Panc1 (cell line): Measurements from ENCODE around the gene ADARB1. TPM values are rescaled to one million over a fixed set of nuclear protein-coding genes. Genes with fewer than 3 reads are reported as not detected.

Experiments
- ATAC-seq: fragments of 200-7000 bp; cut with Tn5 transposase; 2 replicates; pipeline ENCODE4 v1.9.1; 2020; ENCODE audit warnings: mild to moderate bottlenecking, moderate library complexity
- BruUV-seq: library from RNA; stranded (reverse); fragments of 400-500 nt; replicated peaks from 2 replicates; lab custom pipeline; 2021; lab: Mats Ljungman, UMichigan
- CTCF ChIA-PET: fragments of 300-600 bp; sonication (Branson Sonifier 250); formaldehyde crosslinking; loops from one replicate; lab custom pipeline; 2022; ENCODE audit warnings: antibody characterized with exemption; lab: Charles Lee
- POLR2A ChIA-PET: fragments of 300-600 bp; sonication (Branson Sonifier 250); formaldehyde crosslinking; loops from one replicate; lab custom pipeline; 2022; ENCODE audit warnings: antibody characterized with exemption; lab: Charles Lee
- DNase-seq: peaks from one replicate; pipeline ENCODE4 v3.0.0-alpha.2; 2010; ENCODE audit warnings: low read depth, low spot score
- H3K27ac ChIP-seq: 2 replicates; pipeline ENCODE4 v1.5.1; 2011; ENCODE audit warnings: mild to moderate bottlenecking, low read length, inconsistent platforms
- H3K27me3 ChIP-seq: fragments of 200-500 bp; sonication (Bioruptor generic); 2 replicates; pipeline ENCODE4 v1.6.0; 2014; ENCODE audit warnings: low read length, inconsistent platforms; ENCODE audit not compliant: control insufficient read depth, insufficient read depth
- H3K36me3 ChIP-seq: fragments of 200-500 bp; sonication (Bioruptor generic); 2 replicates; pipeline ENCODE4 v1.5.1; 2014; ENCODE audit warnings: inconsistent platforms, mild to moderate bottlenecking, low read length, moderate library complexity; ENCODE audit not compliant: control insufficient read depth, insufficient read depth
- H3K4me1 ChIP-seq: 2 replicates; pipeline ENCODE4 v1.5.1; 2011; ENCODE audit warnings: inconsistent platforms, mild to moderate bottlenecking, low read length, moderate library complexity; ENCODE audit not compliant: control insufficient read depth, insufficient read depth
- H3K4me3 ChIP-seq, 2 experiments: 2 replicates each; pipeline ENCODE4 v1.5.1; 2011 to 2012; ENCODE audit warnings: low read depth in 2 of 2, low read length in 2 of 2, mild to moderate bottlenecking in 2 of 2, inconsistent platforms in 1 of 2, moderate library complexity in 1 of 2
- H3K9me3 ChIP-seq: fragments of 200-500 bp; sonication (Bioruptor generic); 2 replicates; pipeline ENCODE4 v1.5.1; 2014; ENCODE audit warnings: low read depth, mild to moderate bottlenecking, inconsistent platforms, low read length, moderate library complexity; ENCODE audit not compliant: control insufficient read depth, insufficient read depth
- POLR2AphosphoS5 ChIP-seq: IDR thresholded peaks from 2 replicates; pipeline ENCODE4 v1.6.1; 2012; ENCODE audit warnings: mild to moderate bottlenecking, low read depth, low read length, moderate library complexity
- SIN3A ChIP-seq: IDR thresholded peaks from 2 replicates; pipeline ENCODE4 v1.6.1; 2012; ENCODE audit warnings: low read depth, mild to moderate bottlenecking, low read length, moderate library complexity, borderline replicate concordance; ENCODE audit not compliant: insufficient read depth
- TCF7L2 ChIP-seq: IDR thresholded peaks from 2 replicates; pipeline ENCODE4 v1.6.1; 2011; ENCODE audit warnings: mild to moderate bottlenecking, low read depth, low read length, inconsistent platforms
- in situ Hi-C: cut with HindIII; loops from 2 replicates; pipeline ENCODE4 v1.10.0; 2016; ENCODE audit warnings: low sequenced_read_pairs, low pct_unique_long_range_greater_than_20kb
- intact Hi-C: fragments of 100-400 bp; cut with micrococcal nuclease; formaldehyde crosslinking; loops from one replicate; pipeline ENCODE4 v1.10.0; 2022; ENCODE audit not compliant: unreplicated experiment
- total RNA-seq: library from RNA; stranded (reverse); gene quantifications from one replicate; pipeline ENCODE4 v1.2.1, GENCODE V29; 2021; ENCODE audit not compliant: unreplicated experiment
- TF ChIP-seq, protein P1 (sequence below), 2 experiments: IDR thresholded peaks; 2 replicates each; pipeline ENCODE4 v1.6.1; 2011 to 2012; ENCODE audit warnings: low read depth in 2 of 2, control low read depth in 1 of 2, low read length in 1 of 2, mild to moderate bottlenecking in 1 of 2, moderate library complexity in 1 of 2; ENCODE audit not compliant: insufficient read depth in 1 of 2
- TF ChIP-seq, protein P2 (sequence below): fragments of 450-650 bp; IDR thresholded peaks from 2 replicates; pipeline ENCODE4 v1.5.1; 2017; ENCODE audit warnings: mild to moderate bottlenecking

The ADARB1 gene
- total RNA-seq, 1 experiment from 2014 or later: 15.0 TPM

DNA sequence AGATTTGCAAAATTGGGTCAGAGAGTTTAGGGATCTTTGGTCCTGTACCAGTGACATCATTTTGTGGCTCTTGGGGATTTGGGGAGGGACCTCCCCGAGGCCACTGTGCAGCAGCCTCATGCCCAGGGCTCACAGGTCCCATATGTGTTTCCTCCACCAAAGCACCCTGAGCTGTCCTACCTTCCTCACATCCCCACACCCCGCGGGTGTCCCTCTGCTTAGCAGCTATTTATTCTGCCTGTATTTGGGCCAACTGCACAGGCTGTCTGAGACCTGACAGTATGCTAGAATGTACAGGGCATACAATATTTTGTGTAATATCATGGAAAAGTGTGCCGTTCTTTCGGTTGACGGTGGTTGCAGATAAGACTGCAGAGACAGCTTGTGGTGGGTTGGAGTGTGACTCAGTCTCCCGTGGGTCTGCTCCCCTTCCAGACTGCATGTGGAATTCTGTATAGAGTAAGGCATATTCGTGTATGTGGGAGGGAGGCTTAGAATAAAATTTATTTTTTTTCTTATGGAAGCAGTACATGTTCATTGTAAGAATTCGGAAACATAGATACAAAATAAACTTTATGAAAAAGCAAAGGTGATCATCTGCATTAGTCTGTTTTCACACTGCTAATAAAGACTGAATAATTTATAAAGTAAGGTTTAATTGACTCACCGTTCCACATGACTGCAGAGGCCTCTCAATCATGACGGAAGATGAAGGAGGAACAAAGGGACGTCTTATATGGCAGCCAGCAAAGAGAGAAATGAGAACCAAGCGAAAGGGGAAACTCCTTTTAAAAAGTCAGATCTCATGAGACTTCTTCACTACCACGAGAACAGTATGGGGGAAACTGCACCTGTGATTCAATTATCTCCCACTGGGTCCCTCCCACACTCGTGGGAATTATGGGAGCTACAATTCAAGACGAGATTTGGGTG is 84.4 kb downstream of the ADARB1 start:
- BruUV-seq: no TSS peak
- no peaks in the 10 kb centered on the region for H3K9me3 ChIP-seq
- ATAC-seq (no peak), DNase-seq (no peak)
- in situ Hi-C loops (no loop called here), intact Hi-C loops (no loop called here)
- H3K36me3 ChIP-seq: no peaks in the 10 kb centered on the region
- H3K4me1 ChIP-seq: no peaks in the 10 kb centered on the region
- TF ChIP-seq POLR2AphosphoS5: no peak
- TF ChIP-seq TCF7L2: no peak
- TF ChIP-seq, protein P1, sequence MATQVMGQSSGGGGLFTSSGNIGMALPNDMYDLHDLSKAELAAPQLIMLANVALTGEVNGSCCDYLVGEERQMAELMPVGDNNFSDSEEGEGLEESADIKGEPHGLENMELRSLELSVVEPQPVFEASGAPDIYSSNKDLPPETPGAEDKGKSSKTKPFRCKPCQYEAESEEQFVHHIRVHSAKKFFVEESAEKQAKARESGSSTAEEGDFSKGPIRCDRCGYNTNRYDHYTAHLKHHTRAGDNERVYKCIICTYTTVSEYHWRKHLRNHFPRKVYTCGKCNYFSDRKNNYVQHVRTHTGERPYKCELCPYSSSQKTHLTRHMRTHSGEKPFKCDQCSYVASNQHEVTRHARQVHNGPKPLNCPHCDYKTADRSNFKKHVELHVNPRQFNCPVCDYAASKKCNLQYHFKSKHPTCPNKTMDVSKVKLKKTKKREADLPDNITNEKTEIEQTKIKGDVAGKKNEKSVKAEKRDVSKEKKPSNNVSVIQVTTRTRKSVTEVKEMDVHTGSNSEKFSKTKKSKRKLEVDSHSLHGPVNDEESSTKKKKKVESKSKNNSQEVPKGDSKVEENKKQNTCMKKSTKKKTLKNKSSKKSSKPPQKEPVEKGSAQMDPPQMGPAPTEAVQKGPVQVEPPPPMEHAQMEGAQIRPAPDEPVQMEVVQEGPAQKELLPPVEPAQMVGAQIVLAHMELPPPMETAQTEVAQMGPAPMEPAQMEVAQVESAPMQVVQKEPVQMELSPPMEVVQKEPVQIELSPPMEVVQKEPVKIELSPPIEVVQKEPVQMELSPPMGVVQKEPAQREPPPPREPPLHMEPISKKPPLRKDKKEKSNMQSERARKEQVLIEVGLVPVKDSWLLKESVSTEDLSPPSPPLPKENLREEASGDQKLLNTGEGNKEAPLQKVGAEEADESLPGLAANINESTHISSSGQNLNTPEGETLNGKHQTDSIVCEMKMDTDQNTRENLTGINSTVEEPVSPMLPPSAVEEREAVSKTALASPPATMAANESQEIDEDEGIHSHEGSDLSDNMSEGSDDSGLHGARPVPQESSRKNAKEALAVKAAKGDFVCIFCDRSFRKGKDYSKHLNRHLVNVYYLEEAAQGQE (IDR thresholded peaks at IDR 0.05; ENCODE audit: insufficient read depth in 1 of 2, low read depth in 2 of 2, low read length in 1 of 2): no peak
- TF ChIP-seq, protein P2, sequence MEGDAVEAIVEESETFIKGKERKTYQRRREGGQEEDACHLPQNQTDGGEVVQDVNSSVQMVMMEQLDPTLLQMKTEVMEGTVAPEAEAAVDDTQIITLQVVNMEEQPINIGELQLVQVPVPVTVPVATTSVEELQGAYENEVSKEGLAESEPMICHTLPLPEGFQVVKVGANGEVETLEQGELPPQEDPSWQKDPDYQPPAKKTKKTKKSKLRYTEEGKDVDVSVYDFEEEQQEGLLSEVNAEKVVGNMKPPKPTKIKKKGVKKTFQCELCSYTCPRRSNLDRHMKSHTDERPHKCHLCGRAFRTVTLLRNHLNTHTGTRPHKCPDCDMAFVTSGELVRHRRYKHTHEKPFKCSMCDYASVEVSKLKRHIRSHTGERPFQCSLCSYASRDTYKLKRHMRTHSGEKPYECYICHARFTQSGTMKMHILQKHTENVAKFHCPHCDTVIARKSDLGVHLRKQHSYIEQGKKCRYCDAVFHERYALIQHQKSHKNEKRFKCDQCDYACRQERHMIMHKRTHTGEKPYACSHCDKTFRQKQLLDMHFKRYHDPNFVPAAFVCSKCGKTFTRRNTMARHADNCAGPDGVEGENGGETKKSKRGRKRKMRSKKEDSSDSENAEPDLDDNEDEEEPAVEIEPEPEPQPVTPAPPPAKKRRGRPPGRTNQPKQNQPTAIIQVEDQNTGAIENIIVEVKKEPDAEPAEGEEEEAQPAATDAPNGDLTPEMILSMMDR: no peak
- ChIA-PET POLR2A (no interaction called here), CTCF (no interaction called here)
- H3K27ac ChIP-seq: no peak overlapping the region
- no peak overlapping the region for H3K4me3 ChIP-seq
- no peaks in the 10 kb centered on the region for H3K27me3 ChIP-seq

DNA sequence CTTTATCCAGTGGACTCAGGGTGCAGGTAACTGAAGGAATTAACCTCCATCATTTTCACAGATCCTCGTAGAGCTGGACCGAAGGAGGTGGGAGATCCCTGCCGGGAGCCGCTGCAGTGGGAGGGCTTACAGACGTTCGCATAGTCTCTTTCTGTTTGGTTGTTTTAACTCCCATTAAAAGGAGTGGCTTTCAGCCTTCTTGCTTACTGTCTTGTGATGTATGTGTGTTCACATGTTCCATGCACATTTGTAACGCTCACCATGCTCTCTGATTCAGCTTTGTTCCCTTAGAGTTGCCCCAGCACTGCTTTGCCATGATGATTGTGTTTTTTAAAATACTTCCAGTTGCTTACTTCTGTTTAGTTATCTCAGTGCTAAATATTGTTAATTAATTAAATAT is 85.8 kb downstream of the ADARB1 start:
- no peak for DNase-seq
- H3K27ac ChIP-seq: no peak overlapping the region
- intact Hi-C loops (no loop called here), in situ Hi-C loops (no loop called here)
- H3K27me3 ChIP-seq: no peaks in the 10 kb centered on the region
- no peaks in the 10 kb centered on the region for H3K36me3 ChIP-seq
- ATAC-seq: no peak
- H3K9me3 ChIP-seq: no peaks in the 10 kb centered on the region
- no peak overlapping the region for H3K4me3 ChIP-seq
- ChIA-PET CTCF (no interaction called here), POLR2A (no interaction called here)
- TF ChIP-seq TCF7L2: no peak
- no peak for TF ChIP-seq POLR2AphosphoS5
- TF ChIP-seq, protein P2: no peak
- no peak for TF ChIP-seq SIN3A
- TF ChIP-seq, protein P1 (IDR thresholded peaks at IDR 0.05; ENCODE audit: insufficient read depth in 1 of 2, low read depth in 2 of 2, low read length in 1 of 2): no peak
- BruUV-seq: no TSS peak
- H3K4me1 ChIP-seq: no peaks in the 10 kb centered on the region
